ENCODE results near the gene PARP9. TPM values are rescaled to one million over a fixed set of nuclear protein-coding genes. Genes with fewer than 3 reads are reported as not detected.

The PARP9 gene
- total and polyA plus RNA-seq, 2 of the 4 experiments (the other 2 are of a cell fraction) = 6.7 to 7.7 TPM

GRCh38 chr3:122546151-122546550 lies 17.9 kb downstream of the PARP9 start:
- Histone ChIP-seq H2BK5ac (ENCODE audit: low read depth, low read length, poor library complexity, severe bottlenecking) (no peak overlapping the region), H2BK15ac (ENCODE audit: low read depth, low read length) (no peak overlapping the region), H2AK5ac (ENCODE audit: low read depth, low read length) (no peak overlapping the region), H4K20me1 (ENCODE audit: insufficient read depth, low read length) (no peaks in the 10 kb centered on the region), H3K56ac (ENCODE audit: extremely low read depth, insufficient read depth, low read length) (no peak overlapping the region), H4K8ac (ENCODE audit: low read depth in 2 of 2, low read length in 2 of 2) (no peak overlapping the region), H2AFZ (replicated peaks; ENCODE audit: low read length, poor library complexity) (no peak overlapping the region), H3K27me3 (ENCODE audit: control insufficient read depth, insufficient read depth, low read length) (no peaks in the 10 kb centered on the region), H3K79me1 (ENCODE audit: low read depth in 1 of 2, low read length in 2 of 2) (no peaks in the 10 kb centered on the region), H3K27ac (ENCODE audit: insufficient read depth, low read length) (no peak overlapping the region), H3K36me3 (ENCODE audit: control insufficient read depth, insufficient read depth, low read length) (peaks cover 11% of the 10 kb centered on the region; the same call in 1 of the 2 replicates), H3K4me3 (ENCODE audit: insufficient read depth, low read depth, low read length) (no peak overlapping the region), H3K18ac (ENCODE audit: low read depth, low read length) (no peak overlapping the region), H4K5ac (ENCODE audit: low read depth, low read length) (no peak overlapping the region), H3K23ac (ENCODE audit: low read depth, low read length) (no peak overlapping the region), H3K4me2 (ENCODE audit: low read depth, low read length) (no peak overlapping the region), H4K91ac (ENCODE audit: insufficient read depth, low read depth, low read length) (no peak overlapping the region), H3K9me1 (ENCODE audit: insufficient read depth, low read length) (0 out of 2 replicates have a peak, but pooled peaks cover 3% of the 10 kb centered on the region), H3K14ac (replicated peaks; ENCODE audit: low read depth, low read length) (no peak overlapping the region), H2BK120ac (ENCODE audit: low read depth, low read length) (no peak overlapping the region), H3K9ac (ENCODE audit: low read depth, low read length) (no peak overlapping the region), H3K4me1 (ENCODE audit: control insufficient read depth, insufficient read depth, low read length) (peaks cover 2% of the 10 kb centered on the region; the same call in 1 of the 2 replicates), H2AK9ac (replicated peaks; ENCODE audit: low read depth, low read length, poor library complexity) (no peak overlapping the region), H3K4ac (ENCODE audit: low read depth, low read length) (no peak overlapping the region), H2BK20ac (ENCODE audit: low read depth, low read length) (no peak overlapping the region), H3K9me3 (ENCODE audit: control insufficient read depth, insufficient read depth, low read length) (no peaks in the 10 kb centered on the region)
- in situ Hi-C loops (cut with MboI; ENCODE audit: low sequenced_read_pairs) (no loop called here), dilution Hi-C loops (cut with HindIII; ENCODE audit: low sequenced_read_pairs, unreplicated experiment) (no loop called here), intact Hi-C loops (cut with micrococcal nuclease) (no loop called here)
- TF ChIP-seq CEBPB (IDR thresholded peaks at IDR 0.05; ENCODE audit: low read depth, low read length) (no peak), MAZ (IDR thresholded peaks at IDR 0.05; ENCODE audit: borderline replicate concordance, low read depth, low read length) (no peak), RFX5 (IDR thresholded peaks at IDR 0.05; ENCODE audit: low read depth, low read length) (no peak), CHD1 (IDR thresholded peaks at IDR 0.05; ENCODE audit: low read depth, low read length) (no peak), NFE2L2 (IDR thresholded peaks at IDR 0.05; ENCODE audit: low read depth, low read length) (no peak), RCOR1 (IDR thresholded peaks at IDR 0.05; ENCODE audit: insufficient replicate concordance, low read length) (no peak)
- TF ChIP-seq, protein P1, sequence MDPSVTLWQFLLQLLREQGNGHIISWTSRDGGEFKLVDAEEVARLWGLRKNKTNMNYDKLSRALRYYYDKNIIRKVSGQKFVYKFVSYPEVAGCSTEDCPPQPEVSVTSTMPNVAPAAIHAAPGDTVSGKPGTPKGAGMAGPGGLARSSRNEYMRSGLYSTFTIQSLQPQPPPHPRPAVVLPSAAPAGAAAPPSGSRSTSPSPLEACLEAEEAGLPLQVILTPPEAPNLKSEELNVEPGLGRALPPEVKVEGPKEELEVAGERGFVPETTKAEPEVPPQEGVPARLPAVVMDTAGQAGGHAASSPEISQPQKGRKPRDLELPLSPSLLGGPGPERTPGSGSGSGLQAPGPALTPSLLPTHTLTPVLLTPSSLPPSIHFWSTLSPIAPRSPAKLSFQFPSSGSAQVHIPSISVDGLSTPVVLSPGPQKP (IDR thresholded peaks at IDR 0.05; ENCODE audit: borderline replicate concordance, low read depth, low read length) = no peak
- ChIA-PET POLR2A (ENCODE audit: unreplicated experiment) (no interaction called here), CTCF (no interaction called here)
- BruUV-seq (replicated peaks) = no TSS peak
- no peak for DNase-seq
- no CpG with 5 or more reads among the region's 5 CpGs for WGBS, 2 experiments (ENCODE audit: extremely low coverage in 2 of 2, insufficient read length in 1 of 2)
- ATAC-seq (ENCODE audit: low read depth) = no peak

Measured in IMR-90 (cell line).